ENCODE data around the gene KCNK10. TPM values are rescaled to one million over a fixed set of nuclear protein-coding genes. Genes with fewer than 3 reads are reported as not detected.

Gene KCNK10
- total RNA-seq, 1 experiment from 2014 or later = 0.96 TPM

GRCh38 chr14:88209273-88209672 lies 113.8 kb downstream of the KCNK10 start:
- Mint-ChIP-seq H3K36me3 (no peaks in the 10 kb centered on the region), H3K4me1 (no peaks in the 10 kb centered on the region), H3K27ac (no peak overlapping the region), H3K4me3 (no peak overlapping the region), H3K9me3 (no peaks in the 10 kb centered on the region), H3K27me3 (ENCODE audit: low read depth) (no peaks in the 10 kb centered on the region; the same call in 1 of the 2 replicates)
- CTCF ChIA-PET = no interaction called here
- peak; percentile 13 for DNase-seq (ENCODE audit: low spot score)
- POLR2A ChIA-PET = no interaction called here
- TF ChIP-seq NR1H2 (CRISPR knock-in tag; IDR thresholded peaks at IDR 0.05) = no peak
- no peak for TF ChIP-seq OVOL2 (CRISPR knock-in tag; IDR thresholded peaks at IDR 0.05; ENCODE audit: borderline replicate concordance)
- no peak for TF ChIP-seq ATF2 (CRISPR knock-in tag; IDR thresholded peaks at IDR 0.05; ENCODE audit: borderline replicate concordance, low read depth)
- ATAC-seq = peak; percentile 32; the same call in 1 of the 2 replicates

GRCh38 chr14:88208858-88209257 lies 114.2 kb downstream of the KCNK10 start:
- ATAC-seq (no peak), DNase-seq (ENCODE audit: low spot score) (no peak)
- no peaks in the 10 kb centered on the region for H3K4me1 Mint-ChIP-seq
- CTCF ChIA-PET = no interaction called here
- POLR2A ChIA-PET = no interaction called here
- H3K27me3 Mint-ChIP-seq (ENCODE audit: low read depth) = no peaks in the 10 kb centered on the region; the same call in 1 of the 2 replicates
- no peak overlapping the region for H3K27ac Mint-ChIP-seq
- no peaks in the 10 kb centered on the region for H3K9me3 Mint-ChIP-seq
- no peak overlapping the region for H3K4me3 Mint-ChIP-seq
- TF ChIP-seq OVOL2 (CRISPR knock-in tag; IDR thresholded peaks at IDR 0.05; ENCODE audit: borderline replicate concordance) (no peak), ZNF423 (CRISPR knock-in tag; IDR thresholded peaks at IDR 0.05) (no peak), RELA (CRISPR knock-in tag; IDR thresholded peaks at IDR 0.05; ENCODE audit: borderline replicate concordance) (no peak), ZNF121 (CRISPR knock-in tag; IDR thresholded peaks at IDR 0.05) (no peak), GRHL2 (CRISPR knock-in tag; IDR thresholded peaks at IDR 0.05; ENCODE audit: insufficient replicate concordance, severe bottlenecking) (no peak), ELF4 (CRISPR knock-in tag; IDR thresholded peaks at IDR 0.05; ENCODE audit: low read depth) (no peak), RORB (CRISPR knock-in tag; IDR thresholded peaks at IDR 0.05) (no peak), NFYB (CRISPR knock-in tag; conservative IDR thresholded peaks at IDR 0.05; ENCODE audit: low read depth) (no peak), KAT7 (CRISPR knock-in tag; IDR thresholded peaks at IDR 0.05; ENCODE audit: borderline replicate concordance) (no peak), ATF1 (CRISPR knock-in tag; IDR thresholded peaks at IDR 0.05) (no peak), FOXP1 (CRISPR knock-in tag; IDR thresholded peaks at IDR 0.05; ENCODE audit: borderline replicate concordance) (no peak), CDX4 (CRISPR knock-in tag; IDR thresholded peaks at IDR 0.05; ENCODE audit: borderline replicate concordance) (no peak), CTCF (IDR thresholded peaks at IDR 0.05) (no peak), NFE2L1 (CRISPR knock-in tag; IDR thresholded peaks at IDR 0.05) (no peak), IRF1 (CRISPR knock-in tag; IDR thresholded peaks at IDR 0.05) (no peak), ZNF232 (CRISPR knock-in tag; IDR thresholded peaks at IDR 0.05) (no peak), SP1 (CRISPR knock-in tag; conservative IDR thresholded peaks at IDR 0.05) (no peak)
- TF ChIP-seq, protein P1, sequence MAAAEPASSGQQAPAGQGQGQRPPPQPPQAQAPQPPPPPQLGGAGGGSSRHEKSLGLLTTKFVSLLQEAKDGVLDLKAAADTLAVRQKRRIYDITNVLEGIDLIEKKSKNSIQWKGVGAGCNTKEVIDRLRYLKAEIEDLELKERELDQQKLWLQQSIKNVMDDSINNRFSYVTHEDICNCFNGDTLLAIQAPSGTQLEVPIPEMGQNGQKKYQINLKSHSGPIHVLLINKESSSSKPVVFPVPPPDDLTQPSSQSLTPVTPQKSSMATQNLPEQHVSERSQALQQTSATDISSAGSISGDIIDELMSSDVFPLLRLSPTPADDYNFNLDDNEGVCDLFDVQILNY (CRISPR knock-in tag; IDR thresholded peaks at IDR 0.05) = no peak
- H3K36me3 Mint-ChIP-seq = no peaks in the 10 kb centered on the region
